NCI-H2029 treated with DMSO at 0.1 percent for 48 hours (cell line): ENCODE measurements around the gene DUSP22.

Experiments used
- DNase-seq: peaks from one replicate; lab custom pipeline; 2025; lab: John Stamatoyannopoulos, UW

DUSP22 gene

DNA sequence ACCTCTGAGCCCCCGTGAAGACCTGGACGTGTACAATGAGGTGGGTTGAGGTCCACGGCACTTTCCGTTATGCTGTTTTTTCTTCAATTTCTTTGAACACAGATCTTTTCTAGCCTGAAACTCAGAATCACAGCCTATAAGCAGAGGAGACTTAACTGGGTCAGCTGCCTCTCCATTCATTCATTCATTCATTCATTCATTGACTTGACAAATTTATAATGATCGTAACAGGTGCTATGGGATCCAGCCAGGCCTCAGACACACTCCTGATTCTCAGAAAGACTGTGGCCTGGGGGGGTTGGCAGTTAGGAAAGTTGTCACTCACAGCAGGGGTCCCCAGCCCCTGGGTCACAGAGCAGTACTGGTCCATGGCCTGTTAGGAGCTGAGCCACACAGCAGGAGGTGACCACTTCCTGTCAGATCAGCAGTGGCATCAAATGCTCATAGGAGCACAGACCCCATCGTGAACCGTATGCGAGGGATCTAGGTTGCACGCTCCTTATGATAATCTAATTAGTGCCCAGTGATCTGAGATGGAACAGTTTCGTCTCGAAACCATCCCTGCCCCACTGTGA is 60.7 kb downstream of the DUSP22 start:
- no peak for DNase-seq

DNA sequence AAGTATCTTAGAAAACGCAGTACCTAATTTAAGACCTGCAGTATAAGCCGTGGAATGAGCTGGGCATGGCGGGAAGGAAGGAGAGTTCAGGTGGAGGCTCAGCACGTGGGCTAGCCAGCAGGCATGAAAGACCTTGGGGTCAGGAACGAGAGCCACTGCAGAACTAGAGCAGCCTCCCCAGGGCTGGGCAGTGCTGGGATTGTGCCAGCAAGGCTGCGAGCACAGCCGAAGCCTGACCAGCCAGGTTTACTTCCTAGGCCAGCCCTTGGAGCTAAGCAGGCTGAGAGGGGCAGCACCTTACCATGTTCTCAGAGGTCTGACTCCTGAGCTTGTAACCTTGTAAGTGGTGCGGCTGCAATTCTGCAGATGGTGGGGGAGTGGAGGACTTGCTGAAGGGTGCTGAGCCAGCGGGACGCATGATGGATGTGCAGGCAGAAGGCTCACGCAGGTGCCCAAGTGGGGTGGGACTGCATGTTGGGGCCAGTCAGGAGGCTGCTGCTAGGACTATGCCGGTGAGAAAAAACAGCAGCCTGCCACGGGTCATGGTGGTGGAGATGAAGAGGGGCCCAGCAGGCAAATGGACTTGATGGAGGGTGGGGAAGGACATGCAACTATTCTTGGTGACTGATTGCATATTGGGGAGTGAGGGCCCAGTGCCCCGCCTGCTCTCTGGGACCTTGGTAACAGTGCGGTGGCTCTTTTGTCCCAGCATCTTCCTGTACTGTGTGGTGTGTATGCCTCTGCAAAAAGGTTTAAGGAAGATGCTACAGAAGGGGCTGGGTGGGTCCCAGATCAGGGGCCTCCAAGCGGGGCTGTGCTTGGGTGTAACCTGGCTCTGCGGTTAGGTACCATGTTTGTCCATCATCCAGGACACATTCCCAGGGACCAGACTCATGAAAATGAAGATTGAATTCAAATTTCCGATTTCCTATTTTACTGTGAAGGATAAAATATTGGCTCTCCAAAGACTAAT is 61.6 kb downstream of the DUSP22 start:
- no peak for DNase-seq

- no peak for DNase-seq
These were observed 62.5 kb downstream of the DUSP22 start for GRCh38 chr6:354631-355280.

DNA sequence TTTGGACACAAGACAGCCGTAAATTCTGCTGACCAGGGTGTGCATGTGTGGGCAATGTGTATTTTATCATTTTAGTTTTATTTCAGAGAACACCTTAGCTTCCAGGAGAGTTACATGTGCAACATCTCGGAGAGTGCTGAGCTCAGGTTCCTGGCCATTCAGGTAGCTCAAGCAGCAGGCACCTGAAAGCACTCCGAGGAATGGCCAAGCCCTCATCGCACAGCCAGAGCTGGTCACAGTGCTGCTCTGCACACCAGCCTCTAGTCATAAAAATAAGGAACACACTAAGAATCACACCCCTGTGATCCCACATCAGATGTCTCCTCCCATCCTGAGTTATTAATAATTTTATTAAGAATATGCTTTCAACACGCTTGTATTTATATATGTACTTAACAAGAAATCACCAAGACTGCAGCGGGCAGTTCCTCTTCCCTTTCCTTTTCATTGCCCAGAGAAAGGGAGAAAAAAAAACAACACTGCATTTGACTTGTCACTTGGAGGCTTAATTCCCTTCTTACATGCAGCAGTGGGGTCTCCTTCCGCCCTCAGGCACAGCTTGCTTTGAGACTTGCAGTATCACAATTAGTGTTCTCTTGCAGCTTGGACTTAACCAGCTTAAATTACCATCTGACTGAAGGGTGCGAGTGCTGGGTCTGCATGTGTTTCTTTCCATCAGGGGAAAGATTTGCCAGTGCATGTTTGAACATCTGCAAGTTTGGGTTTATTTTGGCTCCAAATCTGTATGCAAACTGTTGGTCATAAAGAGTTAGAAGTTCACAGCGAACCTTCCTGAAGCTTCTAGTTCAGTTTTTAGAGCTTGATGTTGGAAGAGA is 63.3 kb downstream of the DUSP22 start:
- DNase-seq = no peak

GRCh38 chr6:356828-357251 is 64.6 kb downstream of the DUSP22 start:
- DNase-seq = no peak

DNA sequence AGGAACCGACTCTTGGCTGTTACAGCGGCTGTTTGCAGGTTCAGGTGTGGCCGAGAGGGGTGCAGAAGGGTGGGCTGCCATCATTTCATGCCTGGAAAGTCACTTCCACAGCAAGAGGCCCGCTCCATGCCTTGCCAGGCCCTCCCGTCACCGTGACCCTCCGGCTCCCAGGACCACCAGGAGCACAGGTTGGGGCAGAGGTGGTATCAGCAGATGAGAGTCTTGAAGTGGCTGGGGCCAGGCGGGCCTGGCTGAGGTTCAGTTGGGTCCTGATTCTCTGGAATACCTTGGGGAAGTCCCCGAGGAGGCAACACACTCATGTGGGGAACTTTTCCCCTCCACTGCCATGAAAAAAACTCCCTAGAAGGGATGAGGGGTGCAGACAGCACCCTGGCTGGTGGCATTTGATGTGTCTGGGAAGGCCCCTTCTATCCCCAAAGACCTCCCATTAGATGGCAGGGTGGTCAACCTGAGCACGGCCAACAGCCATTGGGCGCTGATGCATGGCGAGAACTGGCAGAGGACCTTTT is 65.0 kb downstream of the DUSP22 start:
- no peak for DNase-seq

- DNase-seq = no peak
These were observed 65.6 kb downstream of the DUSP22 start for GRCh38 chr6:357791-358341.

GRCh38 chr6:358432-358831 is 66.1 kb downstream of the DUSP22 start:
- DNase-seq = no peak

- DNase-seq = no peak
These were observed 66.6 kb downstream of the DUSP22 start for GRCh38 chr6:358847-359246.

DNA sequence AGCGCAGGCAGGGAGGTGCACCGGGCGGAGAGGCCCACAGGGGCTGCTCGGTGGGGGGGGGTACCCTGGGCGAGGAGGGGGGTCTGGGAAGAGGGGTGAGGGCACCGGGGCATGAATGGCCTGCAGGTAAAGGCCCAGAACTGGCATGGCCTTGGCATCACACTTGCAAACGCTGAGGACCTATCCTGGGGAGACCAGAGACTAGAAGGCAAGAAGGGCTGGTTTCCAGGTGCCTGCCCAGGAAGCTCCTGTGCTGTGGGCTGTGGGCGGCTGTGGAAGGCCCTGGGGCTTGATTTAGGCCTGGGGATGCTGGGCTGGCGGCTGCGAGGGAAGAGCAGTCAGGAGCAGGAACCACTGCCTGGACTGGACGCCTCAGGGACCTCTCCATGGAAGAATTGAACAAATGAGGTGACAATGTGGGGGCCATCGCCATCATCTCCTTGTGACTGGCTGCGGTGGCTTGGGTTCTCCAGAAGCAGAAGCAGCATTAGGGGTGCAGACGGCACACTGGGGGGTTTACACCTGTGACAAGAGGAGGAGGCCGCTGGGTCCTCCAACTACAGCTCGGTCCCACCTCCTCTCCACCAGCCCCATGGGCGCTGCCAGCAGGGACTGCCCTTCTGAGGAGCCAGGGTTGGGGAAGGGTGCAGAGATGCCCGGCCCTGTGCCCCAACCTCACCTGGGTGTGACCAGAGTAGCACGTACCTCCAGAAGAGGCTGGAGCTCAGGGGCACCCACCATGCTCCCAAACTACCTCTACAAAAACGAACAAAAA is 67.2 kb downstream of the DUSP22 start:
- DNase-seq = no peak

DNA sequence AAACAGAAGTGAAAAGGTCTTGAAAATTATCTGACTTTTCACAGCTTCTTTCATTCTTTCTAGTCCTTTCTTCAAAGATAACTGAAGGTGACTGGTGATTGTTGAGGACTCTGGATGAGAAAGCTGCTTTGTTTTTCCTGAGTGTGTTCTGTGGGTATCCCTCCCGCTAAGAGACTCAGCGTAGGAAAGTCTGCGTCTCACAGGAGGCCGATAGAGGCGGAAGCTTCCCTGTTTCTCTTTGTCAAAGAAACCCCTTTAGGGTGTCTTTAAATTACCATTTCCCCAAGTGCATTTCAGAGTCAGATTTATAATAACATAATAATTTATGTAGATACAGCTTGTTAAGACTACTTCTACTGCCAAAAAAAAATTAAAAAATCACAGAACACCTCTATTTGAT is 68.1 kb downstream of the DUSP22 start:
- DNase-seq = no peak

DNA sequence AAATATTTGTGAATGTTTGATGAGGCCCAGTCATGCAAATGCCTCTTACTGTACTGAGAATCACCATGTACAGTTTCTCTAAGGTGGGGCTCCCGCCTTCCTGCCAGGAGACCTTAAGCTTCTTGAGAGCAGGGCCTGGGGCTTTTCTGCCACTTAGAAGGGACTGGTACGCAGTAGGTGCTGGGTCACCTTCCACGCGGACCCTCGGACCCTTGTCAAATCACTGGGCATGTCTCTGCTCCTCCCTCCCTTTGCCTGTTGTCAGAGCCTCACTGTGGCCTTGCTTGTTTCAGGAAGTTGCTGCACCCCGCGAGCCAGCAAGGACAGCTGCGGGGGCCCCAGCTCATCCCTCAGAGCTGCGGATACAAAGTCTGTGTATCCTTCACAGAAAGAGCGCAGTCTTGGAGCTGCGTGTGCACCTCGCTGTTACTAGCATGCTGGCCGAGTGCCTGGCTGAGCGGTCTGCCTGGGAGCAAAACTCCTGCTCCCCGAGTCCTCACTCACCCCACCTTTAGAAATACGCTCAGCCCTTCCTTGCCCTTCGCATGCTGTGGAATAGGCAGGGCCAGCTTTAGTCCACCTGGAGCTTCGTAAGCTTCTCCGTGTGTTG is 68.6 kb downstream of the DUSP22 start:
- no peak for DNase-seq

DNA sequence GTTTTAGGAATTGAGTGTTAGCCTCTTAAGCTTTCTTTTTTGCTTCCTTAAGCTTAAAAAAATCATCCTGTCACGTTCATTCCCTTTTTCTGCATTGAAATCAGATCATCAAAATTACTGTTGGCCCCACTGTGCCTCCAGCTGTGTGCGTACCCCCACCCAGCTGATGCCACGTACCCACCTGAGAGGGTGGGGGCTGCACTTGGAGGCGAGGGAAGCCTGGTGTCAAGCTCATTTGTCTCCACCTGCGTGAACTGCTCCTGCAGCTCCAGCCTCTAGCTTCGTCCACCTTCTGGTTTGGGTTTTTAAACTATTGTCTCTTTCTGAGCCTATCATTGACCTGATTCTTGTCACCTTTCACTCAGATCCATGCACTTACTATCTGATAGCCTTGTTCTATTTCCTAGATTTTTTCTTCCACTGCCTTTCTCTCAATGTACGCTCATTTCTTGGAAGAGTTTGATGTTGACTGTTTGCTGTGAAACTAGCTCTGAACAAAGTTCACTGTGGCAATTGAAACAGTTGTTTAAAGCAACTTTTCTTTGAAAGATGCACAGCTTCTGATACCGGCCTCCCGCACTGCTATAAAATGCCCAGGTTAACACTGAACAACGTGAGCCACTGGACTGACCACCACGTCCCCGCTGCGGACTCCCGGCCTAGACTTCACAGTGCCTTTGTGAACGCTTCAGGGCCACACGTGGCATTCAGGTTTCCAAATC is 69.3 kb downstream of the DUSP22 start:
- DNase-seq = no peak

GRCh38 chr6:362231-362923 is 70.1 kb downstream of the DUSP22 start:
- no peak for DNase-seq

DNA sequence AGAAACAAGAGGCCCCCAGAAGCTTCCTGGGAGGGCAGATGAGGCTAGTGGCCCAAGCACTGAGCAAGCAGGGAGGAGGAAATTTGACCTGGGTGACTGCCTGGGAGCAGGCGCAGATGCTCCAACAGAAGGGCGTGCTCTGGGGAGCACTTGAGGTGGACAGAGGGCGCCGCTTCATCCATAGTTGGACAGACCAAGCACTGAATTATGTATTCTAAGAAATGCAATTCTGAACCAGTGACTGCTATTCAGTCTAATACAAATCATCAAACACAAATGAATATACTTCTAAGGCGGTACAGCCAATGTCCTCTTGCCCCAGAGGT is 70.6 kb downstream of the DUSP22 start:
- DNase-seq = no peak

- DNase-seq = no peak
These were observed 71.0 kb downstream of the DUSP22 start for GRCh38 chr6:363291-363690.

DNA sequence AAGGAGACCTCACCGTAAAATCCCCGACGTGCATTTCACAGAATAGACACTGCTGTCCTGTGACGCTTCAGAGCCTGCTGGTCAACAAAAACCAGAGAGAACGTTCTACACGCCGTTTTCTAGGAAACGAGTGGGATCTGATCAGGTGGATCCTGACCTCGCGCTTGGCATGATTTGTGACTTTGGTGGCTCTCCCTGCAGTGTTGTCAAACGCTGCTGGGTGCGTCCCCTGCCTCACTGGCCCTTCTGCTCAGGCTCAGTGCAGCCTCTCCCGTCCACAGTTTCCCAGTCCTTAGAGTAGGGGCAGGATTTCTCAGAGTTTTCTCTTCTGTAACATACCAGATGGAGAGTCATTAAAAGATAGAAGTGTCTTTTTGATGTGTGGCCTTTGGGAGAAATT is 71.6 kb downstream of the DUSP22 start:
- DNase-seq = no peak

DNA sequence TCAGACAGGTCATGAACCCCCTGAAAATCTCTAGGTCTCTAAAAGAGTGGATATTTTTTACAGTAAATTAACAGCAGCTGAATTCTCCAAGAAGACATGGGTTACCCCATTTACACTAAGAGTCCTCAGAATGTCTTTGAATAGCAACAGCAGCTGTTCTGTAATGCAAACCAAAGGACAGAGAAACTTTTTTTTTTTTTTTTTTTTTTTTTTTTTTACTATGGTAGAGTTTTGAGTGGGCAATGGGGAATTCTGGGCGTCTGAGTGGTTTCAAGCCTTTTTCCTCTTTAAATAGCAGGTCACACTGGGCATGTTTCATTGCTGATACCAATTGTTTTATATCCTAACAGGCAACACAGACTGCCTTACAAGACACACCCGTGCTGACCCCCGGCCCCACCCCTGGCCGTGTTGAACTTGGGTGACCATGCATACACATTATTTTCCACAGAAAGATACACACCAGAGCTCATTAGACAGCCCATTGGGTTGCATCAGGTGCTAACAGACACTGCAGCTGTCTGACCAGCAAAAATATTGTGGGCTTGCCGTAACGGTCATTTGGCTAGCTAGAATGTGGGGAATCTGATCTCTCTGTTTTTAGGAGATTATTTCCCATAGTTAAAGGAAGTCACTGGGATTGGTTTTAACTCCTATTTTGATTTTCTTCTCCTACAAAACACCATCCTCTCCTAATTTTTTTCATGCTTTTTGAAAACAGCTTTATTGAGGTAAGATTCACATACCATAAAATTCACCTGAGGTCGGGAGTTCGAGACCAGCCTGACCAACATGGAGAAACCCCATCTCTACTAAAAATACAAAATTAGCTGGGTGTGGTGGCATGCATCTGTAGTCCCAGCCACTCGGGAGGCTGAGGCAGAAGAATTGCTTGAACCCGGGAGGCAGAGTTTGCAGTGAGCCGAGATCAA is 72.6 kb downstream of the DUSP22 start:
- no peak for DNase-seq
